Epithelial cell of proximal tubule (primary cell): Measurements from ENCODE around the gene SGCD. TPM values are rescaled to one million over a fixed set of nuclear protein-coding genes. Genes with fewer than 3 reads are reported as not detected.

ENCODE experiments used
- DNase-seq: peaks from one replicate; pipeline ENCODE4 v3.0.0-alpha.2; 2011; ENCODE audit warnings: low read depth
- H3K4me3 ChIP-seq: 2 replicates; pipeline ENCODE4 v1.5.1; 2011; ENCODE audit warnings: low read depth, mild to moderate bottlenecking, low read length
- CTCF ChIP-seq: conservative IDR thresholded peaks from 2 replicates; pipeline ENCODE4 v1.5.1; 2012; ENCODE audit warnings: low read depth, mild to moderate bottlenecking, low read length
- total RNA-seq: library from RNA; depleted of rRNA; stranded (reverse); fragments of >200 nt; gene quantifications from 2 replicates; pipeline ENCODE4 v1.2.3, GENCODE V29; 2015

The SGCD gene
- total RNA-seq, 1 donor from 2014 or later: 0.06 TPM

GRCh38 chr5:156435101-156435500, 108.1 kb downstream of the SGCD start:
- no peak for DNase-seq
- no peak overlapping the region for H3K4me3 ChIP-seq
- no peak for TF ChIP-seq CTCF

- DNase-seq: no peak
- no peak overlapping the region for H3K4me3 ChIP-seq
Measured at GRCh38 chr5:156438076-156438475, 111.1 kb downstream of the SGCD start.

GRCh38 chr5:156444753-156445291, 117.9 kb downstream of the SGCD start:
- DNase-seq: no peak
- TF ChIP-seq CTCF: no peak
- no peak overlapping the region for H3K4me3 ChIP-seq

More at GRCh38 chr5:156438076-156438475, 111.1 kb downstream of the SGCD start:
- no peak for TF ChIP-seq CTCF

- no peak overlapping the region for H3K4me3 ChIP-seq
- DNase-seq: no peak
- TF ChIP-seq CTCF: no peak
Measured at GRCh38 chr5:156446526-156446925, 119.6 kb downstream of the SGCD start.

GRCh38 chr5:156450778-156451177, 123.8 kb downstream of the SGCD start:
- TF ChIP-seq CTCF: no peak
- no peak for DNase-seq
- H3K4me3 ChIP-seq: no peak overlapping the region

GRCh38 chr5:156451505-156451904, 124.5 kb downstream of the SGCD start:
- no peak for DNase-seq
- no peak for TF ChIP-seq CTCF
- H3K4me3 ChIP-seq: no peak overlapping the region

- no peak overlapping the region for H3K4me3 ChIP-seq
- TF ChIP-seq CTCF: no peak
- no peak for DNase-seq
Measured at GRCh38 chr5:156456857-156457256, 129.9 kb downstream of the SGCD start.
